ENCODE results near the gene LIN7A. TPM values are rescaled to one million over a fixed set of nuclear protein-coding genes. Genes with fewer than 3 reads are reported as not detected.

Gene LIN7A
- total and polyA plus RNA-seq, 4 donors, result 6.0 to 20.6 (median 9.1) TPM

DNA sequence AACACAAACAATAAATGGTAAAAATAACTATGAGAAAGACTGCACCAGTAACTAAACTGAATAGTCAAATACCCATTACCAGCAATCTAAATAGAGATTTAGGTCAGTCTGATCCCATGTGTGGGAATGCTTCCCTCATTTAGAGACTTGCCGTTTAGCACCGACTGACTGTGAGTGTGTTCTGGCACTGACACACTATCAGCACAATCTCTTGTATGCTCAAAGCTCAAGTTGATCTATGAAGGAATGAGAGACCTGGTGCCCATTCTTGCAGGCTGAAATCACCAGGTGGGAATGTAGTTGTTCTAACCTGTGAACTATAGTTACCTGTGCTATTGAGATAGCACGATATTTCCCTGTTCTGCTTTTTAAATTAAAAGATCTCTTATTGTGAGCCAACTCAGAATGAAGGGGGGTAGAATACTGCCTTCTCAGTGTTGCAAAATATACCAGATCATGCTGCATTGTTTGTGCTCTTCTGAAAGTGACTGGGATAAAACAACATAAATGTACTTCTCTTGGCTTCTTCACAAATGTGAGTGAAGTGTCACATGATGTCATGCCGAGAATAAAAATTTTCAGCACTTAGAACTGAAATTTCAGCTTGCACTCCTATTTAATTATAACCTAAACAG is 99.6 kb downstream of the LIN7A start:
- Histone ChIP-seq H3K9me3 (ENCODE audit: control insufficient read depth in 4 of 4, low read length in 3 of 4) (no peaks in the 10 kb centered on the region), H3K9ac (ENCODE audit: low read depth in 1 of 2, low read length in 2 of 2) (no peak overlapping the region), H3K27ac (ENCODE audit: low read depth in 1 of 2, low read length in 2 of 2) (peak overlapping the region in 1 of 2 donors; percentile 32), H3K27me3 (ENCODE audit: control insufficient read depth in 4 of 4, insufficient read depth in 4 of 4, low read length in 3 of 4) (no peaks in the 10 kb centered on the region), H3K4me3 (ENCODE audit: low read depth in 1 of 3, low read length in 3 of 3) (no peak overlapping the region), H3K4me1 (ENCODE audit: control insufficient read depth in 4 of 4, insufficient read depth in 4 of 4, low read length in 3 of 4) (peaks cover 1 to 17% (median 15%) of the 10 kb centered on the region in 4 donors), H3K36me3 (ENCODE audit: control insufficient read depth in 4 of 4, insufficient read depth in 3 of 4, low read depth in 1 of 4, low read length in 3 of 4) (no peaks in the 10 kb centered on the region)
- WGBS, result 25% methylated on average over 4 of the region's 4 CpGs
- DNase-seq (ENCODE audit: low spot score), result no peak
- TF ChIP-seq RXRA (IDR thresholded peaks at IDR 0.05) (peak in 1 of 2 donors; percentile 17), RAD21 (IDR thresholded peaks at IDR 0.05) (no peak)
- TF ChIP-seq, protein P1, sequence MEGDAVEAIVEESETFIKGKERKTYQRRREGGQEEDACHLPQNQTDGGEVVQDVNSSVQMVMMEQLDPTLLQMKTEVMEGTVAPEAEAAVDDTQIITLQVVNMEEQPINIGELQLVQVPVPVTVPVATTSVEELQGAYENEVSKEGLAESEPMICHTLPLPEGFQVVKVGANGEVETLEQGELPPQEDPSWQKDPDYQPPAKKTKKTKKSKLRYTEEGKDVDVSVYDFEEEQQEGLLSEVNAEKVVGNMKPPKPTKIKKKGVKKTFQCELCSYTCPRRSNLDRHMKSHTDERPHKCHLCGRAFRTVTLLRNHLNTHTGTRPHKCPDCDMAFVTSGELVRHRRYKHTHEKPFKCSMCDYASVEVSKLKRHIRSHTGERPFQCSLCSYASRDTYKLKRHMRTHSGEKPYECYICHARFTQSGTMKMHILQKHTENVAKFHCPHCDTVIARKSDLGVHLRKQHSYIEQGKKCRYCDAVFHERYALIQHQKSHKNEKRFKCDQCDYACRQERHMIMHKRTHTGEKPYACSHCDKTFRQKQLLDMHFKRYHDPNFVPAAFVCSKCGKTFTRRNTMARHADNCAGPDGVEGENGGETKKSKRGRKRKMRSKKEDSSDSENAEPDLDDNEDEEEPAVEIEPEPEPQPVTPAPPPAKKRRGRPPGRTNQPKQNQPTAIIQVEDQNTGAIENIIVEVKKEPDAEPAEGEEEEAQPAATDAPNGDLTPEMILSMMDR (IDR thresholded peaks at IDR 0.05; ENCODE audit: low read depth, low read length, missing input control), result no peak

DNA sequence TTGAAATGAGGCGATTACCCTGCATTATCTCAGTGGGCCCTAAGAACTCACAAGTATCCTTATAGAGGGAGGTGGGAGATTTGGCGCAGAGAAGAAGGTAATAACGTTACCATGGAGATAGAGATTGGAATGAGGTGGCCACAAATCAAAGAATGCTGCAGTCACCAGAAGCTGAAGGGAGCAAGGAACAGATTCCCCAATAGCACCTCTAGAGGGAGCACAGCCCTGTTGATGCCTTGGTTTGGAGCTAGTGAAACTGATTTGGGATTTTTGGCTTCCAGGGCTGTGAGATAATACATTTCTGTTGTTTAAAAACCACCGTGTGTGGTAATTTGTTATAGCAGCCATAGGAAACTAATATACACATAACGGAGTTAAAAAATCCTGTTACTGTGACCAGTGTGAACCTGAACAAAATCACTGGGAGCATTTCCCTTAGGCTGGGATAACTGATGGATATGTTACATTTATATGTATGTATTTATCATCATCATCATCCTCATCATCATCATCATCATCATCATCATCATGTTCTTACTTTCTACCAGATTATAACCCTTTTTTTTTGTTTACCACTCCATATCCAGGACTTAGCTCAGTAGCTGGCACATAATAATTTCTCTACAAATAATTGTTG is 100.3 kb downstream of the LIN7A start:
- H3K27me3 ChIP-seq (ENCODE audit: control insufficient read depth in 4 of 4, insufficient read depth in 4 of 4, low read length in 3 of 4), result no peaks in the 10 kb centered on the region
- no peaks in the 10 kb centered on the region for H3K9me3 ChIP-seq (ENCODE audit: control insufficient read depth in 4 of 4, low read length in 3 of 4)
- WGBS, result 37% methylated on average over 5 of the region's 5 CpGs
- no peak overlapping the region for H3K27ac ChIP-seq (ENCODE audit: low read depth in 1 of 2, low read length in 2 of 2)
- no peaks in the 10 kb centered on the region for H3K36me3 ChIP-seq (ENCODE audit: control insufficient read depth in 4 of 4, insufficient read depth in 3 of 4, low read depth in 1 of 4, low read length in 3 of 4)
- peaks cover 1 to 17% (median 15%) of the 10 kb centered on the region in 4 donors for H3K4me1 ChIP-seq (ENCODE audit: control insufficient read depth in 4 of 4, insufficient read depth in 4 of 4, low read length in 3 of 4)
- DNase-seq (ENCODE audit: low spot score), result no peak
- no peak overlapping the region for H3K9ac ChIP-seq (ENCODE audit: low read depth in 1 of 2, low read length in 2 of 2)
- H3K4me3 ChIP-seq (ENCODE audit: low read depth in 1 of 3, low read length in 3 of 3), result no peak overlapping the region
- TF ChIP-seq, protein P2, sequence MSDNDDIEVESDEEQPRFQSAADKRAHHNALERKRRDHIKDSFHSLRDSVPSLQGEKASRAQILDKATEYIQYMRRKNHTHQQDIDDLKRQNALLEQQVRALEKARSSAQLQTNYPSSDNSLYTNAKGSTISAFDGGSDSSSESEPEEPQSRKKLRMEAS (IDR thresholded peaks at IDR 0.05), result no peak
- peak; percentile 92 to 95 for TF ChIP-seq RAD21 (IDR thresholded peaks at IDR 0.05)
- peak in 1 of 2 donors; percentile 8 for TF ChIP-seq HNF4A (conservative IDR thresholded peaks at IDR 0.05)
- no peak for TF ChIP-seq SP1 (IDR thresholded peaks at IDR 0.05)
- TF ChIP-seq FOXA2 (IDR thresholded peaks at IDR 0.05), result no peak
- TF ChIP-seq, protein P3, sequence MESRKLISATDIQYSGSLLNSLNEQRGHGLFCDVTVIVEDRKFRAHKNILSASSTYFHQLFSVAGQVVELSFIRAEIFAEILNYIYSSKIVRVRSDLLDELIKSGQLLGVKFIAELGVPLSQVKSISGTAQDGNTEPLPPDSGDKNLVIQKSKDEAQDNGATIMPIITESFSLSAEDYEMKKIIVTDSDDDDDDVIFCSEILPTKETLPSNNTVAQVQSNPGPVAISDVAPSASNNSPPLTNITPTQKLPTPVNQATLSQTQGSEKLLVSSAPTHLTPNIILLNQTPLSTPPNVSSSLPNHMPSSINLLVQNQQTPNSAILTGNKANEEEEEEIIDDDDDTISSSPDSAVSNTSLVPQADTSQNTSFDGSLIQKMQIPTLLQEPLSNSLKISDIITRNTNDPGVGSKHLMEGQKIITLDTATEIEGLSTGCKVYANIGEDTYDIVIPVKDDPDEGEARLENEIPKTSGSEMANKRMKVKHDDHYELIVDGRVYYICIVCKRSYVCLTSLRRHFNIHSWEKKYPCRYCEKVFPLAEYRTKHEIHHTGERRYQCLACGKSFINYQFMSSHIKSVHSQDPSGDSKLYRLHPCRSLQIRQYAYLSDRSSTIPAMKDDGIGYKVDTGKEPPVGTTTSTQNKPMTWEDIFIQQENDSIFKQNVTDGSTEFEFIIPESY (IDR thresholded peaks at IDR 0.05), result no peak
- no peak for TF ChIP-seq GABPA (IDR thresholded peaks at IDR 0.05 in 1 of 2, conservative IDR thresholded peaks at IDR 0.05 in 1 of 2)
- TF ChIP-seq, protein P4, sequence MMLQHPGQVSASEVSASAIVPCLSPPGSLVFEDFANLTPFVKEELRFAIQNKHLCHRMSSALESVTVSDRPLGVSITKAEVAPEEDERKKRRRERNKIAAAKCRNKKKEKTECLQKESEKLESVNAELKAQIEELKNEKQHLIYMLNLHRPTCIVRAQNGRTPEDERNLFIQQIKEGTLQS (IDR thresholded peaks at IDR 0.05), result no peak
- TF ChIP-seq, protein P5, sequence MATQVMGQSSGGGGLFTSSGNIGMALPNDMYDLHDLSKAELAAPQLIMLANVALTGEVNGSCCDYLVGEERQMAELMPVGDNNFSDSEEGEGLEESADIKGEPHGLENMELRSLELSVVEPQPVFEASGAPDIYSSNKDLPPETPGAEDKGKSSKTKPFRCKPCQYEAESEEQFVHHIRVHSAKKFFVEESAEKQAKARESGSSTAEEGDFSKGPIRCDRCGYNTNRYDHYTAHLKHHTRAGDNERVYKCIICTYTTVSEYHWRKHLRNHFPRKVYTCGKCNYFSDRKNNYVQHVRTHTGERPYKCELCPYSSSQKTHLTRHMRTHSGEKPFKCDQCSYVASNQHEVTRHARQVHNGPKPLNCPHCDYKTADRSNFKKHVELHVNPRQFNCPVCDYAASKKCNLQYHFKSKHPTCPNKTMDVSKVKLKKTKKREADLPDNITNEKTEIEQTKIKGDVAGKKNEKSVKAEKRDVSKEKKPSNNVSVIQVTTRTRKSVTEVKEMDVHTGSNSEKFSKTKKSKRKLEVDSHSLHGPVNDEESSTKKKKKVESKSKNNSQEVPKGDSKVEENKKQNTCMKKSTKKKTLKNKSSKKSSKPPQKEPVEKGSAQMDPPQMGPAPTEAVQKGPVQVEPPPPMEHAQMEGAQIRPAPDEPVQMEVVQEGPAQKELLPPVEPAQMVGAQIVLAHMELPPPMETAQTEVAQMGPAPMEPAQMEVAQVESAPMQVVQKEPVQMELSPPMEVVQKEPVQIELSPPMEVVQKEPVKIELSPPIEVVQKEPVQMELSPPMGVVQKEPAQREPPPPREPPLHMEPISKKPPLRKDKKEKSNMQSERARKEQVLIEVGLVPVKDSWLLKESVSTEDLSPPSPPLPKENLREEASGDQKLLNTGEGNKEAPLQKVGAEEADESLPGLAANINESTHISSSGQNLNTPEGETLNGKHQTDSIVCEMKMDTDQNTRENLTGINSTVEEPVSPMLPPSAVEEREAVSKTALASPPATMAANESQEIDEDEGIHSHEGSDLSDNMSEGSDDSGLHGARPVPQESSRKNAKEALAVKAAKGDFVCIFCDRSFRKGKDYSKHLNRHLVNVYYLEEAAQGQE (IDR thresholded peaks at IDR 0.05), result no peak
- TF ChIP-seq FOXA1 (IDR thresholded peaks at IDR 0.05), result no peak
- no peak for TF ChIP-seq HNF4G (IDR thresholded peaks at IDR 0.05)
- TF ChIP-seq NR2F2 (IDR thresholded peaks at IDR 0.05), result no peak
- TF ChIP-seq RXRA (IDR thresholded peaks at IDR 0.05), result no peak
- no peak for TF ChIP-seq EGR1 (IDR thresholded peaks at IDR 0.05; ENCODE audit: low read depth in 2 of 2)
- TF ChIP-seq YY1 (IDR thresholded peaks at IDR 0.05), result no peak
- TF ChIP-seq JUND (IDR thresholded peaks at IDR 0.05), result no peak
- no peak for TF ChIP-seq TAF1 (conservative IDR thresholded peaks at IDR 0.05)
- TF ChIP-seq, protein P1 (IDR thresholded peaks at IDR 0.05; ENCODE audit: low read depth, low read length, missing input control), result peak; percentile 75
